H1 (cell line): ENCODE results near the gene TACC2.

ENCODE experiments used
- CTCF ChIP-seq, 3 experiments: IDR thresholded peaks; 1 replicate in 2 of 3; 2 replicates in 1 of 3; pipeline versions ENCODE4 v1.5.1 to v1.6.1; 2011; ENCODE audit warnings: low read length in 3 of 3, mild to moderate bottlenecking in 3 of 3, inconsistent platforms in 2 of 3, low read depth in 1 of 3, moderate library complexity in 1 of 3; ENCODE audit not compliant: insufficient read depth in 1 of 3; ENCODE audit errors: control extremely low read depth in 1 of 3
- FOSL1 ChIP-seq: IDR thresholded peaks from 2 replicates; pipeline ENCODE4 v1.6.1; 2011; ENCODE audit warnings: mild to moderate bottlenecking, low read depth, low read length, moderate library complexity; ENCODE audit not compliant: insufficient read depth
- GABPA ChIP-seq: IDR thresholded peaks from 2 replicates; pipeline ENCODE4 v1.6.1; 2011; ENCODE audit warnings: mild to moderate bottlenecking, low read length, moderate library complexity, borderline replicate concordance; ENCODE audit not compliant: insufficient read depth
- JUND ChIP-seq: IDR thresholded peaks from 2 replicates; pipeline ENCODE4 v1.6.1; 2011; ENCODE audit warnings: mild to moderate bottlenecking, improper control_type of control experiment, low read length
- KDM5A ChIP-seq: fragments of 200-600 bp; IDR thresholded peaks from 2 replicates; pipeline ENCODE4 v1.7.1; 2012; ENCODE audit warnings: mild to moderate bottlenecking, low read length, inconsistent platforms, mixed read lengths
- POLR2A ChIP-seq, 2 experiments: IDR thresholded peaks; 1 replicate in 1 of 2; 2 replicates in 1 of 2; pipeline ENCODE4 v1.6.1; 2011; ENCODE audit warnings: low read depth in 2 of 2, low read length in 2 of 2, mild to moderate bottlenecking in 2 of 2; ENCODE audit errors: control extremely low read depth in 1 of 2
- RNF2 ChIP-seq: fragments of 200-900, 300-1000 bp; sonication (generic); IDR thresholded peaks from 2 replicates; pipeline ENCODE4 v1.7.1; 2016; ENCODE audit warnings: borderline replicate concordance, low read depth, mild to moderate bottlenecking, antibody characterized with exemption, low read length; ENCODE audit not compliant: poor library complexity, severe bottlenecking; ENCODE audit errors: missing control alignments
- SIX5 ChIP-seq: IDR thresholded peaks from 2 replicates; pipeline ENCODE4 v1.6.1; 2011; ENCODE audit warnings: mild to moderate bottlenecking, low read depth, low read length
- TCF12 ChIP-seq: IDR thresholded peaks from 2 replicates; pipeline ENCODE4 v1.6.1; 2011; ENCODE audit warnings: low read depth, mild to moderate bottlenecking, low read length
- USF2 ChIP-seq: IDR thresholded peaks from 2 replicates; pipeline ENCODE4 v1.6.1; 2011; ENCODE audit warnings: low read length, improper control_type of control experiment

DNA sequence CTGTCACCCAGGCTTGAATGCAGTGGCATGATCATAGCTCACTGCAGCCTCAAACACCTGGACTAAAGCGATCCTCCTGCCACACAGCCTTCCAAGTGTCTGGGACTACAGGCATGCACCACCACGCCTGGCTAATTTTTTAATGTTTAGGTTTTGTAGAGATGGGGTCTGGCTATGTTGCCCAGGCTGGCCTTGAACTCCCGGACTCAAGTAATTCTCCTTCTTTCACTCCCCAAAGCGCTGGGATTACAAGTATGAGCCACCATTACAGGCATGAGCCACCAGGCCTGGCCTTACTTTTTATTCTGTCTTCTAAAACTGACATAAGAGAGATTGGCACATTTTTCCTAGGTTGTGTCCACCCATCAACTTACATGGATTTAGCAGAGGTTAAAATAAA, 33.3 kb downstream of the TACC2 start:
- no peak for TF ChIP-seq CTCF (IDR thresholded peaks at IDR 0.05; ENCODE audit: control extremely low read depth in 1 of 3, insufficient read depth in 1 of 3, low read depth in 1 of 3, low read length in 3 of 3)
- TF ChIP-seq POLR2A (IDR thresholded peaks at IDR 0.05; ENCODE audit: control extremely low read depth in 1 of 2, low read depth in 2 of 2, low read length in 2 of 2), result no peak
- TF ChIP-seq RNF2, result no peak
- no peak for TF ChIP-seq SIX5
- TF ChIP-seq USF2, result no peak
- TF ChIP-seq JUND, result no peak
- TF ChIP-seq GABPA, result no peak
- no peak for TF ChIP-seq FOSL1
- no peak for TF ChIP-seq KDM5A
- TF ChIP-seq TCF12, result no peak
